ENCODE measurements around the gene KRTAP4-5.
"Not testable (repeated sequence)": the region's sequence is repeated elsewhere in the genome, so short reads cannot be mapped to it uniquely, and the experiment has no call there.

KRTAP4-5 gene

DNA sequence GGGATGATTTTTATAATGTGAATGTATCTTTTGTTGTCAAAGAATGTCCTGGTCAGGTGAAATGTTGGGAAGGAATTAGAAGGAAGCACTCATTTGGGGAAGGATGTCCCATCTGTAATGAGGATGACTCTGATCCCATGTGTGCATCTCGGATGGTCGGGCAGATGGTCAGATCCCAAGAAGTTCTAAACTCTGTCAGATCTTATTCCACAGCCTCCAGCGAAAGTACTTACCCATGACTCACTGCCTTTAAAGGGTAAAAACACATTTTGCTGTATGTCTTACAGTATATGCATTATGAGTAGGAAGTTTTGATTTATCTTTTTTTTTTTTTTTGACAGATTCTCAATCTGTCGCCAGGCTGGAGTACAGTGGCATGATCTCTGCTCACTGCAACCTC lies 30.9 kb downstream of the KRTAP4-5 start:
- TF ChIP-seq, protein P1, sequence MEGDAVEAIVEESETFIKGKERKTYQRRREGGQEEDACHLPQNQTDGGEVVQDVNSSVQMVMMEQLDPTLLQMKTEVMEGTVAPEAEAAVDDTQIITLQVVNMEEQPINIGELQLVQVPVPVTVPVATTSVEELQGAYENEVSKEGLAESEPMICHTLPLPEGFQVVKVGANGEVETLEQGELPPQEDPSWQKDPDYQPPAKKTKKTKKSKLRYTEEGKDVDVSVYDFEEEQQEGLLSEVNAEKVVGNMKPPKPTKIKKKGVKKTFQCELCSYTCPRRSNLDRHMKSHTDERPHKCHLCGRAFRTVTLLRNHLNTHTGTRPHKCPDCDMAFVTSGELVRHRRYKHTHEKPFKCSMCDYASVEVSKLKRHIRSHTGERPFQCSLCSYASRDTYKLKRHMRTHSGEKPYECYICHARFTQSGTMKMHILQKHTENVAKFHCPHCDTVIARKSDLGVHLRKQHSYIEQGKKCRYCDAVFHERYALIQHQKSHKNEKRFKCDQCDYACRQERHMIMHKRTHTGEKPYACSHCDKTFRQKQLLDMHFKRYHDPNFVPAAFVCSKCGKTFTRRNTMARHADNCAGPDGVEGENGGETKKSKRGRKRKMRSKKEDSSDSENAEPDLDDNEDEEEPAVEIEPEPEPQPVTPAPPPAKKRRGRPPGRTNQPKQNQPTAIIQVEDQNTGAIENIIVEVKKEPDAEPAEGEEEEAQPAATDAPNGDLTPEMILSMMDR (IDR thresholded peaks at IDR 0.05; ENCODE audit: low read length, missing control alignments), result no peak
- no peak for DNase-seq (ENCODE audit: low read depth)
- no peak overlapping the region for H3K4me3 ChIP-seq (replicated peaks; ENCODE audit: low read depth, low read length)

DNA sequence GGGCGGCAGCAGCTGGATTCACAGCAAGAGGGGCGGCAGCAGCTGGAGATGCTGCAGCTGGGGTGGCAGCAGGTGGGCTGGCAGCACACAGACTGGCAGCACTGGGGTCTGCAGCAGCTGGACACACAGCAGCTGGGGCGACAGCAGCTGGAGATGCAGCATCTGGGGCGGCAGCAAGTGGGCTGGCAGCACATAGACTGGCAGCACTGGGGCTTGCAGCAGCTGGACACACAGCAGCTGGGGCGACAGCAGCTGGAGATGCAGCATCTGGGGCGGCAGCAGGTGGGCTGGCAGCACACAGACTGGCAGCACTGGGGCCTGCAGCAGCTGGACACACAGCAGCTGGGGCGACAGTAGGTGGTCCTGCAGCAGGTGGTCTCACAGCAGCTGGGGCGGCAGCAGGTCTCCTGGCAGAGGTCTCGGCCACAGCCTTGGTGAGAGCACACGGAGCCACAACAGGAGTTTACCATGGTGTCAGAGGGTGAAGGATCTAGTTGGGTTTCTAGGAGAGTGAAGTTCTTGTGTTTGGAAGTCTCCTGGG lies 31.7 kb downstream of the KRTAP4-5 start, which contains the start of gene KRTAP4-11:
Gene KRTAP4-11 (minus strand): TSS at position 528 of the 541 bp plus-strand sequence. CDS start 58 bp downstream, at position 470.
- not testable (repeated sequence) for H3K4me3 ChIP-seq (replicated peaks; ENCODE audit: low read depth, low read length)

DNA sequence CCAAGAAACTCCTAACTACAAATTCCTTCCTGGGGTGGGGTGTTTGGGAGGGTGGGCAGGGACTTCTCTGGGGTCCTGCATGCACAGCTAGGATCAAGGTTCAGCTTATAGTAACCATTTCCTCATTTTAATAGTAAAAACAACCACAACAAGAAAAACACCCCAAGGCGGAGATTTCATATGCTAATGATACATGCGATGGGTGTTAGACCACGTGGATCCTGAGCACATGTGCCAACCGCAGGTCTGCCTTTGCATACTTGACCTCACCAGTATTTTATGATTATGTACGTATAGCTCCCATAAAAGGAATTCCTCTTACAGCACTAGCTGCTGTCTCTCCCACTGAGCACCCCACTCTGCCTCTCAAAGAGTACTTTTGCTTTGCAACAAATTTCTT lies 33.3 kb downstream of the KRTAP4-5 start:
- TF ChIP-seq, protein P1 (IDR thresholded peaks at IDR 0.05; ENCODE audit: low read length, missing control alignments), result no peak
- DNase-seq (ENCODE audit: low read depth), result no peak
- no peak overlapping the region for H3K4me3 ChIP-seq (replicated peaks; ENCODE audit: low read depth, low read length)

More for the DNA sequence above, 31.7 kb downstream of the KRTAP4-5 start, which contains the start of gene KRTAP4-11:
- DNase-seq (ENCODE audit: low read depth), result not testable (repeated sequence)

DNA sequence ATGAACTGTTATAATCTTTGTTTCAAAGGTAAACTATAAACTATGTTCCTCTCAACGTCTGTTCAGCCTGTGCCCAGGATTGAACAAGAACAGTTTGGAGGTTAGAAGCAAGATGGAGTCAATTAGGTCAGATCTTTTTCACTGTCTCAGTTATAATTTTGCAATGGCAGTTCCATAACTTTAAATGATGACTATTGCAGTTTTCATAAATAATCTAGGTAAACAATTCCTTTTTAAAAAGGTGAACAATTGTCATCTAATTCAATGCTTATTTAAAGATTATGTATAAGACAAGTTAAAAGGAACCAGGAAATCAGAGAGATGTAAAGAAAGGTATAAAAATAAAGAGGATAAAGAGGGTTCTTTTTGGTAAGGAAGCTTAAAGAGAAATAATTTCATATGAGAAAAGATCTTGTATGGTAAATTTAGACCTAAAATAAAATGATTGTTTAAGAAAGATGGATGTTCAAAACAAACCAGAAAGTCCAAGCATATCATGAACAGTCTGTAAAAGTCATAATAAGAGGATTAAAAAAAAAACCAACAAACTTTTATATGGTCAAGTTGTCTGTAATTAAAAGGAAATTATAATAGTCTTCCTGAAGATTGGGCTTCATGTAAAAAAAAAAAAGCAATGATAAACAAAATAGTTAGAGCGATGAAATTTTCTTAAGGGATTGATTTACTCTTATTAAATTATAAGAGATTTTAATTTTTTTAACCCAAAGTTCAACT lies 38.3 kb downstream of the KRTAP4-5 start:
- no peak overlapping the region for H3K4me3 ChIP-seq (replicated peaks; ENCODE audit: low read depth, low read length)
- TF ChIP-seq, protein P1 (IDR thresholded peaks at IDR 0.05; ENCODE audit: low read length, missing control alignments), result no peak
- DNase-seq (ENCODE audit: low read depth), result no peak

DNA sequence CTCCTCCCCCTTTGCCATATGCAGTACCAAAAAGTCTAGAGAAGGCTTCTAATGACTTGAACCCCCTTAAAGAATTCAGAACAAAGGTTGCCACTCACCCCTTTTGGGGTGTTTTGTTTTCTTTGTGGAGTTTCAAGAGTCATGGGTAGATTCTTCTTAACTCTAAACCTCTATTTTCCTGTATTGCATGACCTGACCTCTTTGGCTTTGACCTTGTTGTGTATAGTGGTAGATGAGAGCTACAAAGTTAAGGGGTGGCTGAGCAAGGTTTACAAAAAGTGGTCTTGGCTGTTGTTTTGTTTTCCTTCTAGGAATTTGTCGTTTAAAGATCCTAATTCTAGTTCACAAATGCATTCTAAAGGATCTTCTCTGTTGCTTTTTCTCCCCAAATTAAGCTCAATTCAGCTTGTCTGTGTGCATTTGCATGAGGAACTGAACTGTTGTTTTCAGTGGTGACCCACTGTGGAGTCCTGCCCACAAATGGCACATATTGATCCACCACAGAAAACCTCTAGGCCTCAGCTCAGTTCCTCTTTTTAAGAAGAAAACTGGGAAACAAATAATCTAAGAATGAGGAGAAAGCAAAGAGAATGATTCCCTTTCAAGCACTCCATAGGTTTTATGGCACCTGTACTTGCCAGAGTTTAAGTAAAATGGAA lies 40.8 kb downstream of the KRTAP4-5 start:
- not testable (repeated sequence) for H3K4me3 ChIP-seq (replicated peaks; ENCODE audit: low read depth, low read length); DNase-seq (ENCODE audit: low read depth)

DNA sequence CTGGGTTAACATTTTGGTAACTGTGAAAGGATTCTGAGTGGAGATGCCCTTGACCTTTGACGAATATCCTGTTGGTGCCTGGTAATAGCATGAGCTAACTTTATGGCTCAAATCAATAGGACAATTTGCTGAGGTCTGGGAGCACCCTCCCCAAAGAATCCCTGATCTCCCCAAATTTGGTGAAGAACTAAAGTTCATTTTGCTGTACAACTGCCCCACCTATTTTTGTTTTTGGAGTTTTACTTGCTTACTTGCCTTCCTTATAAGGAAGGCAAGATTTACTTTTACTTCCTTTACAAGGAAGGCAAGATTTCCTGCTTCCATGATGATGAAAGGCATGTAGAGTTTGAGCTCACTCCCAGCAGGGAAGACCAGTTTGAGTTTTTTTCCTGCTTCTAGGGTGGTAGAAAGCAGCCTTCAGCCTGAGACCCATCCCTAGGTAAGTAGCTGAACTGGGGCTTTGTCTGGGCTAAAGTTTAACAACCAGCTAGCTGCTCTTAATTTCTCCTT lies 41.6 kb downstream of the KRTAP4-5 start:
- no peak for DNase-seq (ENCODE audit: low read depth)
- TF ChIP-seq, protein P1 (IDR thresholded peaks at IDR 0.05; ENCODE audit: low read length, missing control alignments), result no peak
- H3K4me3 ChIP-seq (replicated peaks; ENCODE audit: low read depth, low read length), result no peak overlapping the region

DNA sequence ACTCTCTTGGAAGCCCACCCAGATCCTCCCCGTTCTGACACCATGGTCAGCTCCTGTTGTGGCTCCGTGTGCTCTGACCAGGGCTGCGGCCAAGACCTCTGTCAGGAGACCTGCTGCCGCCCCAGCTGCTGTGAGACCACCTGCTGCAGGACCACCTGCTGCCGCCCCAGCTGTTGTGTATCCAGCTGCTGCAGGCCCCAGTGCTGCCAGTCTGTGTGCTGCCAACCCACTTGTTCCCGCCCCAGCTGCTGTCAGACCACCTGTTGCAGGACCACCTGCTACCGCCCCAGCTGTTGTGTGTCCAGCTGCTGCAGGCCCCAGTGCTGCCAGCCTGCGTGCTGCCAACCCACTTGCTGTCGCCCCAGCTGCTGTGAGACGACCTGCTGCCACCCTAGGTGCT lies 44.3 kb downstream of the KRTAP4-5 start, which contains the start of gene KRTAP4-9:
Gene KRTAP4-9 (plus strand): TSS at position 43 of the 400 bp plus-strand sequence. CDS start 0 bp downstream, at position 43.
- DNase-seq (ENCODE audit: low read depth); H3K4me3 ChIP-seq (replicated peaks; ENCODE audit: low read depth, low read length): not testable (repeated sequence)

DNA sequence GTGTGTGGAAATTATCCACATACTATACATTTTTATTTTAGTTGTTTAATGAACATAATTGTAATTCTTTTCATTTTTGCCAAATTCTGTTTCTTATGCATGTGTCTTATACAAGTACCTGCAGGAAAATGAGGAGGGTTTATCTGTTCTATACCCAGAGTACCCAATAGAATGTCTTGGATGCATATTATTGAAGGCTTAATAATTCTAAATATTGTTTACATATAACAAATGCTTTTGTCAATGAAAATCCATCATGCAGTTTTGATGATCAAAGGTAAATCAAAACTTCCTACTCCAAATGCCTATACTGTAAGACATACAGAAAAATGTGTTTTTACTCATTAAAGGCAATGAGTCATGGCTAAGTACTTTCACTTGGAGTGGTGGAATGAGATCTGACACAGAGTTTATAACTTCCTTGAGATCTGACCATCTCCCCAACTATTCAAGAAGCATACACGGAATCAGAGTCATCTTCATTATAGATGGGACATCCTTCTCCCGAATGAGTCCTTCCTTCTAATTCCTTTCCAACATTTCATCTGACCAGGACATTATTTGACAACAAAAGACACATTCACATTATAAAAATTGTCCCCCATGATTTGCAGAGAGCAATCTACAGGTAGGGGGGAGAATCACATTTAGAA lies 45.1 kb downstream of the KRTAP4-5 start:
- not testable (repeated sequence) for H3K4me3 ChIP-seq (replicated peaks; ENCODE audit: low read depth, low read length); DNase-seq (ENCODE audit: low read depth)
